GM12874 (cell line): ENCODE measurements around the gene MRPL24.

ENCODE experiments used
- CTCF ChIP-seq: IDR thresholded peaks from 2 replicates; pipeline ENCODE4 v1.5.1; 2011; ENCODE audit warnings: low read depth, mild to moderate bottlenecking, control low read depth, low read length, moderate library complexity; ENCODE audit not compliant: insufficient read depth

MRPL24 gene

GRCh38 chr1:156697481-156697880 lies 43.4 kb downstream of the MRPL24 start:
- no peak for TF ChIP-seq CTCF

- TF ChIP-seq CTCF: no peak
Observed at GRCh38 chr1:156696755-156697154, 44.1 kb downstream of the MRPL24 start.

- no peak for TF ChIP-seq CTCF
Observed at GRCh38 chr1:156694690-156694962, 46.3 kb downstream of the MRPL24 start.

- no peak for TF ChIP-seq CTCF
Observed at GRCh38 chr1:156693848-156694689, 46.8 kb downstream of the MRPL24 start.

GRCh38 chr1:156692925-156693847 lies 47.7 kb downstream of the MRPL24 start:
- TF ChIP-seq CTCF: no peak

GRCh38 chr1:156692441-156692924 lies 48.4 kb downstream of the MRPL24 start:
- no peak for TF ChIP-seq CTCF

- TF ChIP-seq CTCF: no peak
Observed at GRCh38 chr1:156691665-156692440, 49.0 kb downstream of the MRPL24 start.
